ENCODE measurements around the gene MAP7.

MAP7 gene

GRCh38 chr6:136527831-136528230 is 22.4 kb downstream of the MAP7 start:
- no peak overlapping the region for H3K27ac ChIP-seq
- DNase-seq (ENCODE audit: low spot score), result no peak
- POLR2A ChIA-PET (ENCODE audit: low non-redundant PET), result no interaction called here
- CTCF ChIA-PET, result interaction anchor here (1.4 kb wide), 1 partner anchor 23 kb away, joined by 6 read pairs; the partner anchor contains the start of gene MAP7
- no peak for TF ChIP-seq CTCF (conservative IDR thresholded peaks at IDR 0.05; ENCODE audit: low read depth)

GRCh38 chr6:136526937-136527336 is 23.3 kb downstream of the MAP7 start:
- no peak for DNase-seq (ENCODE audit: low spot score)
- TF ChIP-seq CTCF (conservative IDR thresholded peaks at IDR 0.05; ENCODE audit: low read depth), result no peak
- ChIA-PET CTCF (interaction anchor here (1.4 kb wide), 1 partner anchor 23 kb away, joined by 6 read pairs; the partner anchor contains the start of gene MAP7), POLR2A (ENCODE audit: low non-redundant PET) (no interaction called here)
- H3K27ac ChIP-seq, result no peak overlapping the region

GRCh38 chr6:136526196-136526930 is 23.9 kb downstream of the MAP7 start:
- POLR2A ChIA-PET (ENCODE audit: low non-redundant PET), result no interaction called here

GRCh38 chr6:136525586-136526195 is 24.5 kb downstream of the MAP7 start:
- POLR2A ChIA-PET (ENCODE audit: low non-redundant PET), result no interaction called here
- CTCF ChIA-PET, result interaction anchor here (0.6 kb wide), 1 partner anchor 279 kb away, joined by 3 read pairs; no protein-coding TSS in a partner anchor
- no peak for DNase-seq (ENCODE audit: low spot score)

More at GRCh38 chr6:136526196-136526930, 23.9 kb downstream of the MAP7 start:
- TF ChIP-seq CTCF (conservative IDR thresholded peaks at IDR 0.05; ENCODE audit: low read depth), result no peak
- no peak for DNase-seq (ENCODE audit: low spot score)
- H3K27ac ChIP-seq, result no peak overlapping the region
- CTCF ChIA-PET, result no interaction called here

GRCh38 chr6:136524936-136525413 is 25.2 kb downstream of the MAP7 start:
- TF ChIP-seq CTCF (conservative IDR thresholded peaks at IDR 0.05; ENCODE audit: low read depth), result no peak
- H3K27ac ChIP-seq, result no peak overlapping the region
- CTCF ChIA-PET, result interaction anchor here (0.5 to 0.6 kb wide), 2 partner anchors 16 to 279 kb away, joined by 3 read pairs; no protein-coding TSS in a partner anchor
- no peak for DNase-seq (ENCODE audit: low spot score)
- POLR2A ChIA-PET (ENCODE audit: low non-redundant PET), result no interaction called here

More at GRCh38 chr6:136525586-136526195, 24.5 kb downstream of the MAP7 start:
- no peak overlapping the region for H3K27ac ChIP-seq
- no peak for TF ChIP-seq CTCF (conservative IDR thresholded peaks at IDR 0.05; ENCODE audit: low read depth)

GRCh38 chr6:136524339-136524935 is 25.8 kb downstream of the MAP7 start:
- CTCF ChIA-PET, result interaction anchor here (0.5 to 0.7 kb wide), 2 partner anchors 15 to 489 kb away, joined by 3 read pairs; no protein-coding TSS in a partner anchor
- DNase-seq (ENCODE audit: low spot score), result no peak

More at GRCh38 chr6:136524339-136524935, 25.8 kb downstream of the MAP7 start:
- no peak overlapping the region for H3K27ac ChIP-seq
- POLR2A ChIA-PET (ENCODE audit: low non-redundant PET), result no interaction called here
- no peak for TF ChIP-seq CTCF (conservative IDR thresholded peaks at IDR 0.05; ENCODE audit: low read depth)

Measured in RWPE1 (cell line).